ENCODE results near the gene DIP2C. TPM values are rescaled to one million over a fixed set of nuclear protein-coding genes. Genes with fewer than 3 reads are reported as not detected.

Gene DIP2C
- total RNA-seq, 3 donors from 2014 or later: 17.1 to 48.2 (median 20.3) TPM

DNA sequence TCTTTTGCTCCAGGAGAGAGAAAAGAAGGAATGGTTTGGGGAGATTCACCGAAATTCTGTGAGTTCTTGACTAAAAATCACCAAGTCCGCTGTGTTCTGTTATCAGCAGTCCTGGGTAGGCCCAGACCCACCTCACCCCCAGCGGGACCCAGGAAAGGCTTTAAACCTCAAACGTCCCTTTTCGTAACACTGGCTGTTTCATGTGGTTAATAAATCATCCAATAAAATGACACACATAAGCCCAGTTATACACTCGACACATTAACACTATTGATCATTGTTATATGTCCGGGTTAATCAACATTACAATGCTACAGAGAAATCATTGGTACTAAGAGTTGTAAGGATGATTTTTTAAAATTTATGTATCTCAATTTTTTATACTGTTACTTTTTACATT is 25.2 kb downstream of the DIP2C start:
- Histone ChIP-seq H3K4me3 (no peak overlapping the region), H3K9me3 (no peaks in the 10 kb centered on the region), H3K27me3 (no peaks in the 10 kb centered on the region), H3K4me1 (no peaks in the 10 kb centered on the region), H3K27ac (no peak overlapping the region), H3K36me3 (no peaks in the 10 kb centered on the region)
- no peak for DNase-seq (ENCODE audit: low spot score in 2 of 2)
- intact Hi-C loops (cut with DNase I; ENCODE audit: low total_unique reads): loop anchor here (5.0 kb wide), 1 partner anchor 262 kb away; no protein-coding TSS in a partner anchor
- TF ChIP-seq POLR2A (IDR thresholded peaks at IDR 0.05): no peak
- TF ChIP-seq POLR2AphosphoS5 (IDR thresholded peaks at IDR 0.05): no peak
- TF ChIP-seq CTCF (IDR thresholded peaks at IDR 0.05): no peak

DNA sequence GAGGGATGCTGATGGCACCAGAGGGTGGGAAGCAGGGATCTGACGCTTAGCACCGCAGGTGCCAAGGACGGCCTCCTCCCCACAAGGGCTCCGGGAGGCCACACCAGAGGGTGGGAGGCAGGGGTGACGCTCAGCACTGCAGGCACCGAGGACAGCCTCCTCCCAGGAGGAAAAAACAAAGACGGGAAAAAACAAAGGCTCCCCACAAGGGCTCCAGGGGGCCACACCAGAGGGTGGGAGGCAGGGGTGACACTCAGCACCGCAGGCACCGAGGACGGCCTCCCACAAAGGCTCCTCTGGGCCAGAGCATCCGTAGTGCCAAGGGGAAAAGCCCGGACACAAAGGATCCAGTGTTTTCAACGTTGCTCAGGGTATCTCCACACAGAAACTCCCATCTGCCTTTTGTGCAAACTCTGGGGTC is 25.6 kb downstream of the DIP2C start:
- TF ChIP-seq POLR2A (IDR thresholded peaks at IDR 0.05) (no peak), CTCF (IDR thresholded peaks at IDR 0.05) (no peak), POLR2AphosphoS5 (IDR thresholded peaks at IDR 0.05) (no peak)
- no peak overlapping the region for H3K27ac ChIP-seq
- H3K27me3 ChIP-seq: no peaks in the 10 kb centered on the region
- no peaks in the 10 kb centered on the region for H3K36me3 ChIP-seq
- DNase-seq (ENCODE audit: low spot score in 2 of 2): no peak
- intact Hi-C loops (cut with DNase I; ENCODE audit: low total_unique reads): loop anchor here (5.0 kb wide), 1 partner anchor 262 kb away; no protein-coding TSS in a partner anchor
- H3K9me3 ChIP-seq: no peaks in the 10 kb centered on the region
- H3K4me1 ChIP-seq: no peaks in the 10 kb centered on the region
- no peak overlapping the region for H3K4me3 ChIP-seq

- Histone ChIP-seq H3K9me3 (no peaks in the 10 kb centered on the region), H3K4me3 (no peak overlapping the region), H3K4me1 (no peaks in the 10 kb centered on the region), H3K27ac (no peak overlapping the region), H3K36me3 (no peaks in the 10 kb centered on the region), H3K27me3 (no peaks in the 10 kb centered on the region)
- DNase-seq (ENCODE audit: low spot score in 2 of 2): no peak
- TF ChIP-seq POLR2AphosphoS5 (IDR thresholded peaks at IDR 0.05) (no peak), CTCF (IDR thresholded peaks at IDR 0.05) (no peak), POLR2A (IDR thresholded peaks at IDR 0.05) (no peak)
- intact Hi-C loops (cut with DNase I; ENCODE audit: low total_unique reads): loop anchor here (5.0 kb wide), 1 partner anchor 261 kb away; no protein-coding TSS in a partner anchor
Observed at GRCh38 chr10:663466-663751, 26.1 kb downstream of the DIP2C start.

- no peak overlapping the region for H3K27ac ChIP-seq
- no peaks in the 10 kb centered on the region for H3K9me3 ChIP-seq
- DNase-seq (ENCODE audit: low spot score in 2 of 2): no peak
- no peaks in the 10 kb centered on the region for H3K4me1 ChIP-seq
- no peaks in the 10 kb centered on the region for H3K27me3 ChIP-seq
- no peak overlapping the region for H3K4me3 ChIP-seq
- intact Hi-C loops (cut with DNase I; ENCODE audit: low total_unique reads): loop anchor here (5.0 kb wide), 1 partner anchor 261 kb away; no protein-coding TSS in a partner anchor
- TF ChIP-seq CTCF (IDR thresholded peaks at IDR 0.05) (no peak), POLR2A (IDR thresholded peaks at IDR 0.05) (no peak), POLR2AphosphoS5 (IDR thresholded peaks at IDR 0.05) (no peak)
- no peaks in the 10 kb centered on the region for H3K36me3 ChIP-seq
Observed at GRCh38 chr10:662686-663465, 26.6 kb downstream of the DIP2C start.

- Histone ChIP-seq H3K27ac (no peak overlapping the region), H3K9me3 (no peaks in the 10 kb centered on the region), H3K36me3 (no peaks in the 10 kb centered on the region), H3K4me1 (no peaks in the 10 kb centered on the region), H3K4me3 (no peak overlapping the region), H3K27me3 (no peaks in the 10 kb centered on the region)
- no peak for DNase-seq (ENCODE audit: low spot score in 2 of 2)
- intact Hi-C loops (cut with DNase I; ENCODE audit: low total_unique reads): loop anchor here (5.0 kb wide), 1 partner anchor 260 kb away; no protein-coding TSS in a partner anchor
- TF ChIP-seq CTCF (IDR thresholded peaks at IDR 0.05): no peak
Observed at GRCh38 chr10:662223-662605, 27.3 kb downstream of the DIP2C start.
